Tibial artery (tissue), 4 donors: ENCODE results near the gene MAK.
"Not testable (repeated sequence)": the region's sequence is repeated elsewhere in the genome, so short reads cannot be mapped to it uniquely, and the experiment has no call there.

ENCODE experiments used
- DNase-seq, 2 donors: peaks; one replicate each; pipeline ENCODE4 v3.0.0-alpha.2; 2019
- H3K27ac ChIP-seq, 2 donors: fragments of 200-600 bp; sonication (generic) in 1 of 2; 1 replicate in 1 of 2; 2 replicates in 1 of 2; pipeline ENCODE4 v1.5.1; 2018 to 2019; ENCODE audit warnings: mild to moderate bottlenecking in 1 of 2
- H3K27me3 ChIP-seq, 2 donors: fragments of 200-600 bp; sonication (generic) in 1 of 2; one replicate each; pipeline versions ENCODE4 v1.5.1 to v1.6.0; 2016 to 2019
- H3K36me3 ChIP-seq, 3 donors: fragments of 200-600 bp; sonication (generic) in 2 of 3; one replicate each; pipeline ENCODE4 v1.5.1; 2016 to 2019; ENCODE audit warnings: mild to moderate bottlenecking in 2 of 3
- H3K4me1 ChIP-seq, 4 donors: fragments of 200-600 bp; sonication (generic) in 2 of 4; 1 replicate in 3 of 4; 2 replicates in 1 of 4; pipeline ENCODE4 v1.5.1; 2016 to 2019
- H3K4me3 ChIP-seq, 2 donors: fragments of 200-600 bp; sonication (generic) in 1 of 2; 1 replicate in 1 of 2; 2 replicates in 1 of 2; pipeline ENCODE4 v1.5.1; 2018 to 2019; ENCODE audit warnings: mild to moderate bottlenecking in 2 of 2
- H3K9me3 ChIP-seq, 3 donors: fragments of 200-600 bp; sonication (generic) in 1 of 3; one replicate each; pipeline ENCODE4 v1.5.1; 2016 to 2019
- CTCF ChIP-seq, 2 experiments: fragments of 200-600 bp in 1 of 2; fragments of 450-650 bp in 1 of 2; IDR thresholded peaks; one replicate each; pipeline ENCODE4 v1.5.1; 2017 to 2019; ENCODE audit warnings: antibody characterized with exemption in 2 of 2, mild to moderate bottlenecking in 1 of 2, moderate library complexity in 1 of 2
- intact Hi-C: fragments of 100-400 bp; cut with DNase I; formaldehyde crosslinking; loops from one replicate; pipeline ENCODE4 v1.15.0; 2023; ENCODE audit warnings: low total_unique reads

The MAK gene

GRCh38 chr6:10837995-10838793 lies at the start of gene MAK:
TSS of gene MAK (minus strand) at chr6:10838539. CDS start at chr6:10830648, 7,891 bp downstream.
- Histone ChIP-seq H3K36me3 (no peaks in the 10 kb centered on the region), H3K27me3 (peaks cover 0 to 13% of the 10 kb centered on the region in 2 donors), H3K4me1 (peaks cover 0 to 15% (median 6%) of the 10 kb centered on the region in 4 donors), H3K27ac (peak within 1 kb of the TSS; percentile 10 to 44), H3K4me3 (peak within 1 kb of the TSS; percentile 56 to 68), H3K9me3 (no peaks in the 10 kb centered on the region)
- peak; percentile 80 to 86 for DNase-seq
- intact Hi-C loops = no loop called here
- no peak for TF ChIP-seq CTCF (IDR thresholded peaks at IDR 0.05)

GRCh38 chr6:10886691-10887502 lies 48.6 kb upstream of the MAK start, which contains the start of gene SYCP2L:
TSS of gene SYCP2L (plus strand) at chr6:10887052. CDS start at chr6:10887127, 75 bp downstream.
- H3K36me3 ChIP-seq = no peaks in the 10 kb centered on the region
- H3K9me3 ChIP-seq = peaks cover 0 to 12% (median 0%) of the 10 kb centered on the region in 3 donors
- no peak within 1 kb of the TSS for H3K27ac ChIP-seq
- H3K4me1 ChIP-seq = peaks cover 0 to 31% (median 17%) of the 10 kb centered on the region in 4 donors
- DNase-seq = no peak
- H3K4me3 ChIP-seq = peak within 1 kb of the TSS; percentile 30 to 41
- H3K27me3 ChIP-seq = peaks cover 0 to 60% of the 10 kb centered on the region in 2 donors
- TF ChIP-seq CTCF (IDR thresholded peaks at IDR 0.05) = no peak
- intact Hi-C loops = no loop called here

GRCh38 chr6:10886365-10886690 lies 48.0 kb upstream of the MAK start:
- H3K36me3 ChIP-seq, intact Hi-C loops, H3K27ac ChIP-seq, DNase-seq: not testable (repeated sequence)
- peak overlapping the region; percentile 30 to 41 for H3K4me3 ChIP-seq
- peaks cover 0 to 66% of the 10 kb centered on the region in 2 donors for H3K27me3 ChIP-seq
- H3K4me1 ChIP-seq = peaks cover 0 to 35% (median 21%) of the 10 kb centered on the region in 4 donors
- H3K9me3 ChIP-seq = peaks cover 0 to 12% (median 0%) of the 10 kb centered on the region in 3 donors

GRCh38 chr6:10884245-10884972 lies 46.1 kb upstream of the MAK start:
- no peaks in the 10 kb centered on the region for H3K36me3 ChIP-seq
- no peak overlapping the region for H3K4me3 ChIP-seq
- peaks cover 0 to 35% (median 21%) of the 10 kb centered on the region in 4 donors for H3K4me1 ChIP-seq
- peaks cover 0 to 80% of the 10 kb centered on the region in 2 donors for H3K27me3 ChIP-seq
- no peak for DNase-seq
- H3K9me3 ChIP-seq = no peaks in the 10 kb centered on the region
- intact Hi-C loops = no loop called here
- no peak overlapping the region for H3K27ac ChIP-seq
- no peak for TF ChIP-seq CTCF (IDR thresholded peaks at IDR 0.05)

DNA sequence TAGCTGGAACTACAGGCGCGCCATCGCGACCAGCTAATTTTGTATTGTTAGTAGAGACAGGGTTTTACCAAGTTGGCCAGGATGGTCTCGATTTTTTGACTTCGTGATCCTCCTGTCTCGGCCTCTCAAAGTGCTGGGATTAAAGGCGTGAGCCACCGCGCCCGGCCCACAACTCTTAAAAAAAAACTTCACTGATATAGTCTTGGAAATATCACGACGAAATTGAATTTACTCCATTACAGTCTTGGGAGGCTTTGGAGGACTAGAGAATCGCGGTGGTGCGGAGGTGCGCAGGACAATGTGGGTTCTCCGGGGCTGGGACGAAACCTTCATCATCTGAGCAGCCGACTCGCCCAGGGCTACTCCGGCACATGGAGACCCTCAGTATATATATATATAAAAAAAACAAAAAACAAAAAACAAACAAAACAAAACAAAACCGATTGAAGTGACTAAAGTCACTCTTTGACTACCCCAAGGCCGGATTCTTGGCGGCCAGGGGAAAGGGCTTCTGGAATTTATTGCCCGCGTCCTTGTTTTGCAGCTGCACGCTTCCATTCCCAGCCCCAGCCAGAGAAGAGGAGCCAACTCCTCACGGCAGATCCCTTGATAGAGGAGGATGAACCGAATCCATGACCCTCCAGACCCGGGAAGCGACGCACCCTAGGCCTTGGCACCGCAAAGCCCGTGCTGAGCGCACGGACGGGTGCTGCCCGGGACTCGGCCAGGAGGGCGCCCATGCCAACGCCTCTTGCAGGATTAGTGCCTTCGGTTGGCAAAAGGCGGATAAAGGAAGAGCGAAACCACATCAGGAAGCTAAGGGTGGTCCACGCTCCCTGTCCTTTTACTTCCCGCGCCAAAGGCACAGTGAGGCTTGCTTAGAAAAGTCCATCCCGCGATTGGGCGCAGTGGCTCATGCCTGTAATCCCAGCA lies 45.2 kb upstream of the MAK start:
- H3K4me3 ChIP-seq = no peak overlapping the region
- H3K27me3 ChIP-seq = peaks cover 0 to 80% of the 10 kb centered on the region in 2 donors
- intact Hi-C loops = no loop called here
- no peak overlapping the region for H3K27ac ChIP-seq
- DNase-seq = no peak
- no peaks in the 10 kb centered on the region for H3K9me3 ChIP-seq
- no peak for TF ChIP-seq CTCF (IDR thresholded peaks at IDR 0.05)
- peaks cover 0 to 35% (median 21%) of the 10 kb centered on the region in 4 donors for H3K4me1 ChIP-seq
- H3K36me3 ChIP-seq = no peaks in the 10 kb centered on the region
